Keratinocyte (primary cell): ENCODE results near the gene SLC35E3. TPM values are rescaled to one million over a fixed set of nuclear protein-coding genes. Genes with fewer than 3 reads are reported as not detected.

Experiments
- DNase-seq: peaks from one replicate; pipeline ENCODE4 v3.0.0-alpha.2; 2011; ENCODE audit warnings: low read depth, missing footprints, low spot score
- FAIRE-seq: peaks from 2 replicates; lab custom pipeline; 2011; peaks lifted over from hg19 to GRCh38; lab: Jason Lieb, UNC
- H2AFZ ChIP-seq: 2 replicates; pipeline ENCODE4 v1.6.0; 2012; ENCODE audit warnings: low read length, control low read depth, inconsistent platforms; ENCODE audit not compliant: control insufficient read depth
- H3K27ac ChIP-seq: 2 replicates; pipeline ENCODE4 v1.5.1; 2011; ENCODE audit warnings: low read length; ENCODE audit not compliant: control insufficient read depth, insufficient read depth
- H3K27me3 ChIP-seq: 3 replicates; pipeline ENCODE4 v1.6.0; 2011; ENCODE audit warnings: low read length; ENCODE audit not compliant: control insufficient read depth, insufficient read depth; ENCODE audit errors: extremely low read depth
- H3K36me3 ChIP-seq, 2 experiments: 2 replicates in 1 of 2; 3 replicates in 1 of 2; pipeline ENCODE4 v1.5.1; 2011; ENCODE audit warnings: low read length in 2 of 2, mild to moderate bottlenecking in 1 of 2; ENCODE audit not compliant: control insufficient read depth in 2 of 2, insufficient read depth in 2 of 2; ENCODE audit errors: extremely low read depth in 1 of 2
- H3K4me1 ChIP-seq: 3 replicates; pipeline ENCODE4 v1.5.1; 2011; ENCODE audit warnings: low read length; ENCODE audit not compliant: control insufficient read depth, insufficient read depth; ENCODE audit errors: extremely low read depth
- H3K4me2 ChIP-seq: 3 replicates; pipeline ENCODE4 v1.6.0; 2011; ENCODE audit warnings: low read depth, low read length; ENCODE audit not compliant: control insufficient read depth, insufficient read depth; ENCODE audit errors: extremely low read depth
- H3K4me3 ChIP-seq, 3 experiments: fragments of 200-600 bp in 1 of 3; sonication (generic) in 1 of 3; 2 replicates in 2 of 3; 3 replicates in 1 of 3; pipeline ENCODE4 v1.5.1; 2011 to 2016; ENCODE audit warnings: low read length in 3 of 3, mild to moderate bottlenecking in 3 of 3, control low read depth in 2 of 3, inconsistent platforms in 1 of 3, low read depth in 1 of 3, mixed read lengths in 1 of 3, mixed run types in 1 of 3, moderate library complexity in 1 of 3; ENCODE audit not compliant: control insufficient read depth in 2 of 3, insufficient read depth in 2 of 3; ENCODE audit errors: extremely low read depth in 1 of 3
- H3K79me2 ChIP-seq: 2 replicates; pipeline ENCODE4 v1.6.0; 2012; ENCODE audit warnings: low read length; ENCODE audit not compliant: control insufficient read depth, insufficient read depth
- H3K9ac ChIP-seq: 3 replicates; pipeline ENCODE4 v1.6.0; 2011; ENCODE audit warnings: low read length; ENCODE audit not compliant: control insufficient read depth, insufficient read depth; ENCODE audit errors: extremely low read depth
- H3K9me1 ChIP-seq: 3 replicates; pipeline ENCODE4 v1.6.0; 2011; ENCODE audit warnings: low read length; ENCODE audit not compliant: control insufficient read depth, insufficient read depth; ENCODE audit errors: extremely low read depth
- H3K9me3 ChIP-seq: 2 replicates; pipeline ENCODE4 v1.5.1; 2012; ENCODE audit warnings: low read depth, low read length; ENCODE audit not compliant: control insufficient read depth
- H4K20me1 ChIP-seq: 3 replicates; pipeline ENCODE4 v1.6.0; 2011; ENCODE audit warnings: low read length; ENCODE audit not compliant: control insufficient read depth, insufficient read depth; ENCODE audit errors: extremely low read depth
- CTCF ChIP-seq, 3 experiments: IDR thresholded peaks in 1 of 3; conservative IDR thresholded peaks in 1 of 3; optimal IDR thresholded peaks in 1 of 3; 2 replicates in 2 of 3; 3 replicates in 1 of 3; pipeline versions ENCODE3 to v1.5.1; 2011; ENCODE audit warnings: low read length in 3 of 3, mild to moderate bottlenecking in 3 of 3, moderate library complexity in 2 of 3, control low read depth in 1 of 3, inconsistent platforms in 1 of 3; ENCODE audit not compliant: insufficient read depth in 2 of 3; ENCODE audit errors: extremely low read depth in 1 of 3
- EZH2 ChIP-seq: IDR thresholded peaks from one replicate; pipeline ENCODE4 v1.6.1; 2012; ENCODE audit warnings: inconsistent platforms, mild to moderate bottlenecking, low read length, moderate library complexity
- dilution Hi-C: fragments of 300-500 bp; cut with MboI; formaldehyde crosslinking; loops from one replicate; pipeline ENCODE4 v1.7.0; 2020; ENCODE audit warnings: low sequenced_read_pairs; ENCODE audit not compliant: extremely low pct_ligation_motif_present
- polyA plus RNA-seq, 5 experiments: library from polyadenylated mRNA; depleted of rRNA in 3 of 5; stranded (reverse) in 3 of 5; stranded (forward) in 1 of 5; unstranded in 1 of 5; fragments of >200 nt; gene quantifications; 1 replicate in 1 of 5; 2 replicates in 3 of 5; 3 replicates in 1 of 5; pipeline versions ENCODE4 v1.2.1 to v1.2.3, GENCODE V29; 2011 to 2012; ENCODE audit warnings: missing spikeins in 2 of 5, low read depth in 1 of 5, low replicate concordance in 1 of 5

SLC35E3 gene
- polyA plus RNA-seq, 1 donor (not counting 4 experiments of a cell fraction or from before 2014, with no cell fraction given): 9.9 TPM

- Histone ChIP-seq H2AFZ (no peak overlapping the region), H3K27ac (no peak overlapping the region), H3K9me3 (no peaks in the 10 kb centered on the region), H3K79me2 (peaks cover 69% of the 10 kb centered on the region), H3K36me3 (peaks cover 13 to 15% of the 10 kb centered on the region in 2 experiments), H3K4me1 (peaks cover 3% of the 10 kb centered on the region), H3K9me1 (no peaks in the 10 kb centered on the region), H3K4me2 (no peak overlapping the region), H4K20me1 (no peaks in the 10 kb centered on the region), H3K4me3 (no peak overlapping the region), H3K9ac (no peak overlapping the region), H3K27me3 (no peaks in the 10 kb centered on the region)
- FAIRE-seq: no peak
- dilution Hi-C loops: no loop called here
- DNase-seq: no peak
- TF ChIP-seq EZH2: no peak
- no peak for TF ChIP-seq CTCF (optimal IDR thresholded peaks at IDR 0.05 in 1 of 3, IDR thresholded peaks at IDR 0.05 in 1 of 3, conservative IDR thresholded peaks at IDR 0.05 in 1 of 3; ENCODE audit: extremely low read depth in 1 of 3, insufficient read depth in 2 of 3, low read length in 3 of 3)
Observed at GRCh38 chr12:68814490-68815231, 68.7 kb downstream of the SLC35E3 start.

DNA sequence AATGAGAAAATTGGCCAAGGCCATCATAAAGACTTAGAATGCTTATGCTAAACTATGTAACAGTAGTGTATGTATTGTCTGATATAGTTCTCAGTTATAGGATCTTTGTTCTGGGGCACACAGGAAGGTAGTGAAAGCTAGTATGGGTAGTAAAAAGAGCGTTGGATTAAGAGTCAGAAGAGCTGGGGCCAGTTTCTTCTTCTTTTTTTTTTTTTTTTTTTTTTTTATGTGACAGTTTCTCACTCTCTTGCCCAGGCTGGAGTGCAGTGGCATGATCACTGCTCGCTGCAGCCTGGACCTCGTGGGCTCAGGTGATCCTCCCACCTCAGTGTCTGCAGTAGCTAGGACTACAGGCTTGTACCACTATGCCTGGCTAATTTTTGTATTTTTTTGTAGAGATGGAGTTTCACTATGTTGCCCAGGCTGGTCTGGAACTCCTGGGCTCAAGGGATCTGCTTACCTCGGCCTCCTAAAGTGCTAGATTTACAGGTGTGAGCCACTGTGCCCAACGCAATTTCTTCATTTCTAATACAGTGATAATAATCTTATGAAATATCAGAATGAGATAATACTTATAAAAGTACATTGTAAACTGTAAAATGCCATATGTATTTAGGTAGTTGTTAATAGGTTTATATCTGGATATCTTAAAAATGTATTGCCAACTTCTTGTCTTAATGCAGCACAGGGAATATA is 69.4 kb downstream of the SLC35E3 start:
- H3K79me2 ChIP-seq: peaks cover 67% of the 10 kb centered on the region
- H3K4me2 ChIP-seq: no peak overlapping the region
- no peaks in the 10 kb centered on the region for H3K9me3 ChIP-seq
- H4K20me1 ChIP-seq: no peaks in the 10 kb centered on the region
- H3K27ac ChIP-seq: no peak overlapping the region
- DNase-seq (no peak), FAIRE-seq (no peak)
- H3K4me3 ChIP-seq: no peak overlapping the region
- H3K9me1 ChIP-seq: no peaks in the 10 kb centered on the region
- H3K36me3 ChIP-seq: peaks cover 13 to 15% of the 10 kb centered on the region in 2 experiments
- no peak overlapping the region for H2AFZ ChIP-seq
- TF ChIP-seq EZH2: no peak
- TF ChIP-seq CTCF (optimal IDR thresholded peaks at IDR 0.05 in 1 of 3, IDR thresholded peaks at IDR 0.05 in 1 of 3, conservative IDR thresholded peaks at IDR 0.05 in 1 of 3; ENCODE audit: extremely low read depth in 1 of 3, insufficient read depth in 2 of 3, low read length in 3 of 3): no peak
- H3K9ac ChIP-seq: no peak overlapping the region
- dilution Hi-C loops: no loop called here
- no peaks in the 10 kb centered on the region for H3K27me3 ChIP-seq
- peaks cover 3% of the 10 kb centered on the region for H3K4me1 ChIP-seq
